GM18861 (cell line): ENCODE data around the gene VWA8.
A peak's percentile ranks its signal among the peaks of the same experiment; 100 is the strongest.

Source experiments
- ATAC-seq: cut with Tn5 transposase; IDR thresholded peaks from one replicate; pipeline ENCODE4 v1.9.1; 2021; ENCODE audit not compliant: unreplicated experiment

The VWA8 gene

DNA sequence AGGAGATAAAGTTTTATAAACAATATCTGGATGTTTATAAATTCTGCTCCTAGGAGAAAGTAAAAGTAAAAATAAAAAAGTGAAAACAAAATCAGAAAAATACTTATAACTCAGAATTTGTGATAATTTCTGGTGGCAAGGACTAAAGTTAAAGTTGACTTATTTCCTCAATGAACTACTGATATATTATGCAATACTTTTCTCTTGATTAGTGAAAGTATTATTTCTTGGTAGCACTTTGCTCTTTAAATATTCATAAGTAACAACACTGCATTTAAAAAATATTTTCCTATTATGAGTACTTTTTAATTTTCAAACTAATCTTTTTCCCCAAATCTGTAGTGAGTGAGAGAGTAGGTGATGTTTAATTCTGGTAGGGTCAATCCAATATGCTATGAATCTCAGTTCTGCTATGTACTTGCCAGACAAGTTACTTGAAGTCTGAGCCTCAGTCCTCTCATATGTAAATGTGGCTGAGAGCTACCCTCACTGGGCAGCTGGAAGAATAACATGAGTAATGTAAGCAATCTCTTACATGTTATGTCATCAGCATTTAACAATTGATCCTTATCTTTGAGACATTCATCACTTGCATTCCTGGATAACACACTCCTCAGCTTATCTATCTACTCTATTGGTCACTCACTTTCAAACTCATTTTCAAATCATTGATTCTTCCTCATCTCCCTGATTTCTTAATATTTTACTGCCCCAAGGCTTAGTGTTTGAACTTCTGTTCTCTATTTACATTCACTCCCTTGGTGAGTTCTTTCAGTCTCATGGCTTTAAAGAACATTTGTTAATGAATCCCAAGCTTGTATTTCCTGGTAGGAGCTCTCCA lies 264.5 kb downstream of the VWA8 start:
- ATAC-seq = no peak

DNA sequence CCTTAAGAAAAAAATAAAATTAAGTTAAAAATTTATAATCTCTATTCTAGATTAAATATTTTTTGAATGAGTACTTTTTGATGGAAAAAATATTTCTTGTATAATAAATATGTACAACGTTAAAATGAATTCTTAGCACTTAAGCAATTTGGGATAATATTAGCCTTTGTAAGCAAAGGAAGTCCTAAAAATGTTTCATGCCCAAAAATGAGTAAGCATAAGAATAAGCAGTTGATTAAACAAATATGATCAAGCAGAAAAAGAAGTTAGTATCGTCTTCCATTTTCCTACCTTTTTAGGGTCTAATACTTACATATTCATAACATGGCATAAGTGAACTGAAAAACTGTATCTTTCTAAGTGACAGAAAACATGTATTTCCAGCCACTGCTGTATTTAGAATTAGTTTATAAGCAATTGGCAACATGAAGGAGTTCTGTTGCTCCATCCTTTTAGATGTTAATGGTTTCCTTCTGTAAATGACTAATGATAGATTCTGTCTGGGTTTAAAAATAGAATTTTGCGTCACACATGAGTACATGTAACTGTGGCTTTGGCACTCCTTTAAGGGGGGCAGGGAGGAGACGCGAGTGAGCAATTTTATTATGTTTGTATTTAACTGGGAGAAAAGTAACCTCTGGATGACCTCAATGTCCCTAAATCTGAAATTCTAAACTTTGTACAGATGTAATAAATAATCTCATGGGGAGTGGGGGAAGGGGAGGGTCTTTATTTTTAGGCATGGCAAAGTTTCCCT lies 266.2 kb downstream of the VWA8 start:
- ATAC-seq = peak; percentile 48

DNA sequence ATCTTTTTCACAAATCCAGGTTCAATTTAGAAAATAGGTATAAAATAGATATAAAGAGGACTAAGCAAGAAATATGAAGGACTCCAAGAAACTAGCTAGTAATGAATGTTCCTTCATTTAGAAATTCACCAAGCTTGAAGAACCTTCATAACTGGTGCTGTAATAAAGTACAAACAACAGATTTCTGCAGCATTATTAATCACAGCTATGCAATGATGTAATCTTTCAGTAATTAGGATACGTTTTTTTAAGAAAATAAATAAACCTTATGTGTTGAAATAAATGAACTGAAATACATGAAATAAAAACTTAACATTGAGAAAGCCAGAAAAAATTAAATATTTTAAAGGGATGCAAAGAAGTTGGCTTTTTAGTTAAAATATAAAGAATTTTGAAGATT lies 267.5 kb downstream of the VWA8 start:
- no peak for ATAC-seq

DNA sequence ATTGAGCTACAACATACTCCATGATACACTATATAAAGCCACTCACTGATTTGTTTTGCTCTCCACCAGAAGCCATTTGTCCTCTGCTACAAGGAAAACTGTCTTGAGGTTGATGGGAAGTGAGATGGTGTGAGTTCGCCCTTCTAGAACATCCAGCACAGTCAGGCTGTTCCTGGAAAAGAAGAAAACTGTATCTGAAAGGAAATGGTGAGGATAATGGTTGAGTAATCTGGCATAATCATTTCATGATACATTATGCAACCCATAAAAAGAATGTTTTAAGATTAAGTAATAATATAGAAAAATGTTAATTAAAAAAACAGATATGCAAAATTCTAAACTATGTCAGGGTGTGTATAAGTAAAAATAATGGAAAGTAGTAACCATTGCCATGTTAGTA lies 269.6 kb downstream of the VWA8 start:
- no peak for ATAC-seq

DNA sequence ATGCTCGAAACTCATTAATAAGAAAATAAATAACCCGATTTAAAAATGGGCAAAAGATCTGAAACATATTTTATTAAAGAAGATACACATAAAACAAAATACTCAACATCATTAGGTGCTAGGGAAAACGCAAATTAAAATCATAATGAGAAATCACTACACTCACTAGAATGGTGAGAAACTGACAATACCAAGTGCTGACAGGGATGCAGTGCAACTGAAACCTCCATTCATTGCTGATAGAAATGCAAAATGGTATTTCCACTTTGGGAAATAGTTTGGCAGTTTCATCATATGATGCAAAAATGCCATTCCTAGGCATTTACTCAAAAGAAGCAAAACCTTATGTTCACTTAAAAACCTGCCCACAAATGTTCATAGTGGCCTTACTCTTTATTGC lies 278.1 kb downstream of the VWA8 start:
- ATAC-seq = no peak

DNA sequence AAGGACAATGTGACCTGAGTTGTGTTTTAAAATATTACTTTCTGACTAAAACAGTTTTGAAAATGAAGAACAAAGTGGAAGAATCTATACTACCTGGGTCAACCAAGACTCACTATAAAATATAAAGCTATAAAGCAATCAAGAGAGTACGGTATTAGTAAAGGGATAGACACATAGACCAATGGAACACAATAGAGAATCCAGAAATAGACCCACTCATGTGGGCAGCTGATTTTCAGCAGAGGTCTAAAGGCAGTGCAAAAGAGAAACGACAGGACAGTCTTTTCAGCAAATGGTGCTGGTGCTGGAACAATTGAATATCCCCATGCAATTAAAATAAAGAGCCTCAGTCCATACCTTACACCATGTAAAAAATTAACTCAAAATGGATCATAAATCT lies 278.9 kb downstream of the VWA8 start:
- no peak for ATAC-seq

DNA sequence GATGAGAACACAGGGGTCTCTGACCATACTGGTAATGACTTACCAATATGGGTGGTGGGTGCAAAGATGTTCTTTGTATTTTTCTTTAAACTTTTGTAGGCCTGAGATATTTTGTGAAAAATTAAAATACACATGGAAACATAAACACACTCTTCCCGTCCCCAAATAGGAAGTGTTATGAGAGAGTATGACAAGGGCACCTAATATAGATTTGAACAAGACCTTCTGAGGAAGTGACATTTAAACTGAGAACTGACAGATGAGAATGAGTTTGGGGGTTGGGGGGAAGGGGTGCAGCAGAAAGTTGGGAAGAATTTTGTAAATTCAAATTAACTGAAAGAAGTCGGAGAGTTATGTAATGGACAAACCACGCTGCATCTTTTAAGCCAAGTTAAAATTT lies 279.3 kb downstream of the VWA8 start:
- ATAC-seq = no peak

DNA sequence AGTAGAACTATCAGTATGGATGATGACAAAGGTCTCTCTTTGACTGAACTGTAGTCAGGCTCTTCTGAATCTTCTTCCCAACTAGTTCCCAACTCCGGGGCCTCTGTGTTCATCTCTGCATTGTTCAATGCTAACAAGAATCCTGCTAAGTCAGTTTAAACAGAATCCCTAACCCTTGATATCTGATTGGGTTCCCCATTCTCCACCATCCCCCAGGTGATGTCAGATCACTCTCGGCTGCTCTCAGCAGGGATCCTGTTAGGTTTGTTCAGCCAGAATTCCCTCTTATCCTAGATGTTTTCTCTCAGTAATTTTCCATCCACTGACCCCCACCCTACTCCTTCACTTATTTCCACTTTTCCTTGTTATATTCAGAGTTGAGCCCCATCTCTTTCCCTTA lies 280.0 kb downstream of the VWA8 start:
- no peak for ATAC-seq

DNA sequence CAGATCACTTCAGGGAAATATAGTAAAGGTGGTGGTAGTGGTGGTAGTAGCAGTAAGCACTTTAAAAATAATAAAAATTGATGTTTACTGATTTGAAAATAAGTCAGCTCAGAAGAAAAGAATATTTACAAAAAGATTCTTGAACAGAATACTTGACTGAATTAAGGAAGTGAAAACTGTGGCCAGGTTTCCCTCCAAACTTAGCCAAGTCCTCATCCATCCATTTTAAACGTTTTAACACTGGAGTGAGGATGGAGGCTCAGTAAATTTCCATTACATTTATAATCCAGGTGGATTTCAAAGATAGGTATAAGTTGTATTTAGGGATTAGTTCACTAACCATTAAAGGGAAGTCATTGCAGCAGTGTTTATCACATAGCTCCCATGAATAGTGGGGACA lies 282.1 kb downstream of the VWA8 start:
- no peak for ATAC-seq

DNA sequence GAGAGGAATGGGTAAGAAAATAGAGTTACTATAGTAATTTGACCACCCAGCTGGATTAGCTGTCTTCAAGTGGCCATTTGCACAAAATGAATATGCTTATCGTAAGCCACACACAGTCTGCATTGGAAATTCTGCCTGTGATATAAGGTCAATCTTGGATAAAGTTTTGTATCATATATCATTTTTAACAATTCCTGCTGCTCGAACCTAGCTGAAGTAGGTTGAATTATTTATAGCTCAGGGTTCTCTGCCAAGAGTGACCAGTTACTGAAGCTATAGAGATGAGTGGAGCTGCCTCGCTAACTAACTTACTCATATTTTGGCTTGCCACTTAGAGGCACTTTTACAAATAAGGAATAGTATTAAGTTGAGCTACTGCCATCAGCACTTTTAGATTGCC lies 282.7 kb downstream of the VWA8 start:
- ATAC-seq = no peak

DNA sequence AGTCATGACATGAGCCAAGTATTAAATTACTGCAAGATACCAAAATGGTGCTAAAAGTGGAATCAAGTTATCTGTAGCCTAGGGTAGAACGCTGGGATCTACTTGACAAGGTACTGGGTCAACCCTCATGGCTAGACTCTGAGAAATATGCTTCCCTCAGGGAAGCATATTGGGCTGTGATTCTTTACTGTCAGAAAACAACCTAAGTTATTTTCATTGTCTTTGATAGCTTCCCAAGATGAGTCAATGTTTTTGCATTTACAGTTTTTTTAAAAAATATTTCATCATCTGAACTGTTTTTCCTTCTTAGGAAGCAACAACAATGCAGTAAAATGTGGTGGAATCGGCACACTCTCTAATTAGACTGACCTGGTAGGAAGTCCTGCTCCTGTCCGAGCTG lies 285.6 kb downstream of the VWA8 start:
- no peak for ATAC-seq

DNA sequence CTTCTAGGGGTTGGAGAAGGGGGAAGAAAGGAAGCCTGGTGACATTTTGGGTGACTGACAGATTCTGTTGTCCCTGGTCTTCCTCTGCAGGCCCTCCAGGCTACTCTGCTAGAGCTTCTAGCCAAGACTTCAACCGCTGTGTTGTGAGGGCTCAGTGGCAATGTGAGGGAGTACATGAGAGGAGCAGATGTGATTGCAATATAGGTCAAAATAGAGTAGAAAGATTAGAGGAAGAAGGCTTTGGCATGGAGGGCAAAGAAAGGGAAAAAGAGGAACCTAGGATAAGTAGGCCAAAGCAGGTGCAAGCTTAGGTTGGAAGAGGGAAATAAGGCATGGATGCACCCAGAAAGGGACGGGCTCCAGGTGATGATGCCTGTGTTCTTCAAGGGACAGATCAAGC lies 286.7 kb downstream of the VWA8 start:
- no peak for ATAC-seq

DNA sequence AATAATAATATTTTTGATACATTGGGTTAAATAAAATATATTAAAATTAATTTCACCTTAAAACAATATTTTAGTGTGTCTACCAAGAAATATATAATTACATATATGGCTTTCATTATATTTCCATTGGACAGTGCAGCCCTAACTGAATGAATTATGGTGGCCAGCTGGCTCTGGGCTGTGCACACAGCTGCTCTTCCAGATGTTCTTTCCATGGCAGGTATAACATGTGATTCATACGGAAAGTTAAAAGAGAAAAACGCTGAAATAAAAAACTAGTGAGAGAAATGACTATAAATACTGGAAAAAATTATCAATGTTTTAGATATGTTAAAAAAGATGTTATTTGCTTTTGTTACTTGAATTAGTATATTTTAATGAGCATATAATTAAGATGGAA lies 287.3 kb downstream of the VWA8 start:
- ATAC-seq = no peak

DNA sequence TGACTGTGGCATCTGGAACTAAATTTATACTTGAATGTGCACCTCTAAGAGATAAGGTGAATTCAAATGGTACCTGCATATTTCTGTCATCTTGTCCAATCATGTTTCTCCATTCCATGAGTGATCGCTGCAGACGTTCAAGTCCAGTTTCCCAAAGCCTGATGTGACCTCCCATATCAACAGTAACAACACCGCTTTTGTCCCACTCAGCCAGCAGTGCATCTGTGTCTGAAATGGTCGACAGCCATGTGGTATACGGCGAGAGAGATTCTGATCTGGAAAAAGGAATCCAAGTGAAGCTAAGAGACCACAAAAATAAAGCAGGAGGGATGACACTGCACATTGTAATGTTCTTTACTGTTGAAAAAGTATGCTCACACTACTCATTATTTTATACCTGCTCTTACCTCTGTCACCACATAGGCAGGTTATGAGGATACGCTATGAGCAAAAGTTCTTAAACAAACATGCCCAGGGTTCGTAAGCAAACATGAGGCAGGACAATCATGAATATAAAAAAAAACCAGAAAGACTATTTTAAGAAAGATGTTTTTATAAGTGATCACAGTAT lies 290.0 kb downstream of the VWA8 start:
- no peak for ATAC-seq

DNA sequence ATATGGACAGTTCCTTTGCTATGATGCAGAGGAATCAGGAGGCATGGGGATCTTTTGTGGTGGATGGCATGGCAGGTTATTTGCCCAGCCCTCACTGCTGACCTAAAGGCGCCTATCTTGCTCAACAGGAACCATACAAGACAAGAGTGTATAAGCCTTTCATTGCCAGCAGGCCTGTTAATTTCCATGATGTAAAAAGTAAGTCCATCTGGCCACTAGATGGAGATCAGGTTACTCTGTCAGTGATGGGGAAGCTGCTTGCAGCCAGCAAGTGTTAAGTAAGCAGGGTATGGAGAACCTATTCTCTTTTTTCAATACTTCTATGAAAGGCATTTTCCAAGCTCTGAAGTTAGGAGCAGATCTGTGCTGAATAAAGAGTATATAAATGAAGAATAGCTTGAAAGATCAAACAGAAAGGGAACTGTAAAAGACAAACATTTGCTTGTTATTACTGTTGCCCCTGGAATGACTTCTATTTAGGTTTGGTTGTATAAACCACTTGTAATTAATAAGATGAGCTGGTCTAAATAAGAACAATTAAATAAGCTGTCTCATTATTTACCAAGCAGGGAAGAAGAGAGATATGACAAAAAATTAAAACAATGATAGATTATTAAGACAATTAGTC lies 292.7 kb downstream of the VWA8 start:
- ATAC-seq = peak; percentile 83

DNA sequence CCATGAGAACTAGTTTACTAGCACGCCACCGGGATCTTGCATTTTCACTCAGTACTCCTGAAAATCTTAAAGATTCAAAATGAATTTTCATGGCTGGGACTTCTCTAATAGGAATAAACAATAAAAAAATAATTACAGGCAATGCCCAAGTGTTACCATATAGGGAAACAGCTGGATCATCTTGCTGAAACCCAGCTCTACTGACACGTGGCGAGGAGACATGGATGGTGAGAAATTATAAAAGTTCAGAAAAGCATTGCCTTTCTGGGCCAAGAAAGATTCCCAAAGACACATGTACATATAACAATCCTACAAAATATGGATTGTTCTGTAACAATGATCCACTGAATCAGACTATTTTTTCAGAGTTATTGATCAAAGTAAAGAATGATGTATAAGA lies 294.3 kb downstream of the VWA8 start:
- ATAC-seq = no peak

DNA sequence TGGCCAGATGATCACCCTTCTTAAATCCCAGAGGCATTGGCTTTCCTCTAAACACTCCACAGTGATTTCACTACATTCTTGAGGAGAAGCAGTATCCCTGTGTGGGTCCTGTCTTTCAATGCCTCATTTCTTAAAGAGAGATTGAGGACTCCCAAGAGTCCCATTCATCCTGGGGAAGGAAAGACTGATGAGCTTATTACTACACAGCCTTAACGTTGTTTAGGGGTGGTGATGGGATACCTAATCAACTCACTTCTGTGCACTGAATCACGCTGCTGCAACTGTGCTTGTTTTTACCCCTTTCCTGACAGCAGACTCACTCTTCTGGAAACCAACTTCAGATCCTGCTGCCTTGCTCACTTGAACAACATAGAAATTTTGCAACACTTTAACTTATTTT lies 300.5 kb downstream of the VWA8 start:
- no peak for ATAC-seq

DNA sequence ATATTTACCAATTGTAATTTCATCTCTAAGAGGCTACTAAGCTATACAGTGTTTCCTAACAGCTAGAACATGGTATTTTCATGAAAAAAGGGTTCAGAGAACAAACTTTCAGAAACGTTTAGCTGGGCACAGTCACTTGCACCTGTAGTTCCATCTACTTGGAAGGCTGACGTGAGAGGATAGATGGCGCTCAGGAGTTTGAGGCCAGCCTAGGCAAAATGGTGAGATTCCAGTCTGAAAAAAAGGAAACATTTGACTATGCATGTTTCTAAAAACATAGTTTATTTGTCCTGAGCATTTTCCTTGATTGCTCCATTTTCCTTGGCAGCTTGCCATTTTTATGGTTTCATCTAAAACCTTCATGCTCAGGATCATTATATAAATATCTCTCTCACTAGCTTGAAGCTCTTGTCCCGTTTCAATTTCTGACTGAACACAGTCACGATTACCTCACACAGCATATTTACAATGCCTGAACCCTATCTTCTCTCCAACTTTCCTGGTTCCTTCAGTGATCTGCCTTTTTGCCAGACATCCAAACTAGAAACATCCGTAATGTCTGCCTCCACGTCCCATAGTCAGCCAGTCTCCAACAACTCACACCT lies 302.8 kb downstream of the VWA8 start:
- no peak for ATAC-seq

DNA sequence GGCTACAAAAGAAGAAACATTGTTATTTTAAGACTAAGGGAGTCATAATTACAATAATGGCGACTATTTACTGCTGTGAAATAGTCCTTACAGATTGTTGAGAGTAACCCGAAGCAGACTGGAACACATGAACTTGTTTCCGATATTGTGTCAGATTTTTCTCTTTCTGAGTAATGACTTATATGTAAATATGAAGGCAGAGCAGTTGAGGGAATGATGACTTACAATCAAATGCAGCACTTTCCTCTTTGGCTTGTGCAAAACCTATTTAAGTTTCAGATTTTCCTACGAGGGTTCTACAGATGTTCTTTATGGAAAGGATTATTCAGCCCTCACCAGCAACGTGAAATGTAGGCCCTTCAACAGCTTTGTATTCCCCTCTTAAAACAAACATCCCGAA lies 304.9 kb downstream of the VWA8 start:
- no peak for ATAC-seq

DNA sequence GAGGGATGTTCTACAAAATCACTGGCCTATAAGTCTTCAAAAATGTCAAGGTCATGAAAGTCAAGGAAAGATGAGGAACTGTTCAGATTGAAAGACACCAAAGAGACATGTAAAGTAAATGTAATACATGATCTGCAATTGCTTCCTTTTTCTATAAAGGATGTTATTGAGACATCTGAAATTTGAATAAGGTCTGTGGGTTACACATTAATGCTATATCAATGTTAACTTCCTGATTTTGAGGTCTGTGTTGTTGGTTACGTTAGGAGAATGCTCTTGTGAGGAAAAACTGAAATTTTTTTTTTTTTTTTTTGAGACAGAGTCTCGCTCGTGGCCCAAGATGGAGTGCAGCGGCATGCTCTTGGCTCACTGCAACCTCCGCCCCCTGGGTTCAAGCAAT lies 306.1 kb downstream of the VWA8 start:
- ATAC-seq = no peak

DNA sequence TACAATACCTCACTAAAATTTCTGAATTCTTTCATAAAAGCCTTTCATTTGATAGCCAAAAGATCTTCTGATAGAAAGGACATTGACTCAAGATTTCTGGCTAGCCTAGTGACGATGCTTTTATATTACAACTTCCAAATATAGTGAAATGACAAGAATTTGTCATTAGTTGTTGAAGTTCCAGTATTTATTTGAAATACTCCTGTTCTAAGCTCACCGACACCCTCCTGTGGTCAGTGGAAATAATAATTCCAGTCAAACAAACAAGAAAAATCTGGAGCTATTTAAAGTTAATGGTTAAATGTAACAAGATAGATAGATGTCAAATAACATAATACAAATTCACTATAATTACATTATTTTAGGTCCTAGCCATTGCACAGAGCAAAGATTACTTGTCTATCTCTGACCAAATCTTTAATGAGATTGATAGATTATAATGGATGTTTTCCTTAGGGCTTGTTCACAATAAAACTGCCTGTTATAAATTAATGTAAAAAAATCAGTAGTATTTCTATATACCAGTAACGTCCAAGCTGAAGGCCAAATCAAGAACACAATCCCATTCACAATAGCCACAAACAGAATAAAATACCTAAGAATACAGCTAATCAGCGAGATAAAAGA lies 308.1 kb downstream of the VWA8 start:
- ATAC-seq = no peak
